HG02970 (cell line): Measurements from ENCODE around the gene USF3.
"Not testable (repeated sequence)": the region's sequence is repeated elsewhere in the genome, so short reads cannot be mapped to it uniquely, and the experiment has no call there.

Source experiments
- ATAC-seq: cut with Tn5 transposase; IDR thresholded peaks from one replicate; pipeline ENCODE4 v1.9.1; 2021; ENCODE audit warnings: mild to moderate bottlenecking, moderate library complexity, moderate number of reproducible peaks; ENCODE audit not compliant: unreplicated experiment, low FRiP score

The USF3 gene

GRCh38 chr3:113654851-113655250 is 41.6 kb downstream of the USF3 start:
- no peak for ATAC-seq

DNA sequence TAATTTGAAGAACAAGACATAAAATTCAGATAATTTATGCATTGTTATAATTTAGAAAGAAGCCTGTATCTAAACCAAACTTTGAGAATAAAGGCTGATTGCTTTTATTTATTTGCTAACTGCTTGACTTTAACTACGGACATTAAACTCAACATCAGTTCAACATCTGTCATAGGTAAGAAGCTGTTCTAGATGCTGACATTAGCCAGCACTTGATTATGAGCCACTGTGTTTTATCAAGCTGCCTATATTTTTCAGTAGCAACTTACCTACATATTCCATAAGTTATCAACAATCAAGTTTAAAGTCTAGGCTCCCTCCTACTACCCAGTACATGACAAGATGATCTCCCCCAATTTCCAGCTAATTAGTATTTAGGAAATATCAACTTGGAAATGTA is 42.1 kb downstream of the USF3 start:
- ATAC-seq = no peak

DNA sequence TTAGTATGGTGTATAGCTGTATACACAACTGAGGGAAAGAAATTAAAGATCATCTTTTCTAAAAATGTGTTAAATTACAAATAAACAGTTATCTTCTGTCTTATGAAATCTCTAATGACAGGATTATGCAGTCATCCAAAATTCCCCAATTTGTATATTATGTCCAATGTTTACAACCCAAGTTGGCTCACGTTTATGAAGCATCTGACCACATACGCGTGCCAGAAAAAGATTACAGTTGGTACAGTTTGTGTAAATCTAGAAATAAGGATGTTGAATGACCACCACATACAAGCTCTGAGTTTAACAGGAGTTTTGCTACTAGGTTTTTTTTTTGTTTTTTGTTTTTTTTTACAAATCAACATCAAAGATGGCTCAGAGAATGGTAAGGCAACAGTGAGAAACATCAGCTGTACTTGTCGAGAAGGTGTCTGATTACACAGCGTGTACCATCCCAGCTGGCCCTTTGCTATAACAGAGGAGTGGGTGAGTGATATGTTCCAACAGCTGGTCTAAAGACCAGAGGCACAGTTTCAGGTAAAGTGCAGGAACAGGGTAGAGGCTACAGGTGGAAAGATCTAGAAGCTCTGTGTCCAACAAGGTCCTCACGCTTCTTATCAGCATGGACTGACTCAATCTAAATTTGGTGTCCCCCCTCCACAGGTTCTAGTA is 47.1 kb downstream of the USF3 start:
- ATAC-seq = no peak

DNA sequence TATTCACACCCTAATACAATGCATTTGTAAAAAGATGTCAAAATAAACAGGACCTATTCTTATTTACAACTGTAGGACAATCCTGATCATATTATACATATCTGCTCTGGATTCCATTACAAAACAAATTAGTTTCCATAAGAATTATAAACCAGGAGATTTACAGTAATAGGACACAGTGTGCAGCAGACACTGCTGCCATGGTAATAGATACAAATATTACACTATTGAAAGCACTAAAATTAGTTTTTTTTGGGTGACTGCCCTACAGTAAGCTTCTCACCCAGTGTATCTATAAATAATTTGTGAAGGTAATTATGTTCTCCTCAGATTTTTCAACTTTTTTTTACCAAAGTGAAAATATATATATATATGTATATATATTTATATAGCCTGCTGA is 47.9 kb downstream of the USF3 start:
- no peak for ATAC-seq

- no peak for ATAC-seq
These were observed 52.9 kb downstream of the USF3 start for GRCh38 chr3:113643583-113643982.

GRCh38 chr3:113638910-113639309 is 57.5 kb downstream of the USF3 start:
- no peak for ATAC-seq

- ATAC-seq = no peak
These were observed 58.7 kb downstream of the USF3 start for GRCh38 chr3:113637756-113638155.

- not testable (repeated sequence) for ATAC-seq
These were observed 60.4 kb downstream of the USF3 start for GRCh38 chr3:113636034-113636433.

DNA sequence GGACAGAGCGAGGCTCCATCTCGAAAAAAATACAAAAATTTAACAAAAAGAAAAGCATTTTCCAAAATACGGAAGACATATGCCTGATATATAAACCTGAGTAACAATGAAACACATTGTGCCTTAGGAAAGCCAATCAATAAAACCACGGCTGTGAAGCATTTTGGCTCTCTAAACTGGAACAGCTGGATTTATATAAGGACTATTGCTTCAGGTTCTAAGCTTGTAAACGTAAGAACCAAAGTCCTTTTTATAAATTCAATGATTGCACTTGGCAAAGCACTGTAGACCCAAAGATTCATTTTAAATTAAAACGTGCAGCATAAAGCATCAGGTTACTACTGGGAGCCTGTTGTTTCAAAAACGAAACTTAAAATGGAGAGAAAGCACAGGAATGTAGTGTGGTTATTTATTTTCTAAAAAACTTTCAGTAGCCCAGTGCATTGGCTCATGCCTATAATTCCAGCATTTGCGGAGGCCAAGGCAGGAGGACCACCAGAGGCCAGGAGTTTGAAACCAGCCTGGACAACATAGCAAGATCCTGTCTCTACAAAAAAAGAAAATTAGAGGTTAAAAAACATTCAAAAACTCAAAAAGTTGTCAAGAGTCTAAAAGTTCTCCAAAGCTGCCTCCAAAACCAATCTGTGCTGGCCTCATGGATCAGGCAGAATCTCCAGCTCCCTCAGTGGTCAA is 61.5 kb downstream of the USF3 start:
- ATAC-seq = no peak

- no peak for ATAC-seq
These were observed 64.9 kb downstream of the USF3 start for GRCh38 chr3:113631573-113631972.

GRCh38 chr3:113630956-113631542 is 65.4 kb downstream of the USF3 start:
- ATAC-seq = no peak

GRCh38 chr3:113629584-113630421 is 66.6 kb downstream of the USF3 start:
- ATAC-seq = no peak

DNA sequence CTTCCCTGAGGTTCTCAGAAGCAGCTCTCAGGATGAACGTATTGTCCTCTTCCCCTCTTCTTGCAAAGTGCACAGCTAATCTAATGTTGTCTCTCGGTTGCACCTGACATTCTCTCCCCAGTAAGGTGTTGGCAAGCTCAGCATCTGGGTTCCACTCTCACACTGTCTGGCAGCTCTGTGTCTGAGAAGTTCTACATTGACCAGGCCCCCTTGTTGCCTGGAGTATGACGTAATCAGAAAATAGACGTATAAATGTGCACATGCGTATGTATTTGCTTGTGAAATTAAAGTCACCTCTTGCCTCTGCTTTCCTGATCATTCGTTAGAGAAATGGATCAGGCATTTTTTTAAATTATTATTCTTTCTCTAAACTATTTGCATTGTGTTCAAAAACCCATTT is 67.7 kb downstream of the USF3 start:
- ATAC-seq = no peak

DNA sequence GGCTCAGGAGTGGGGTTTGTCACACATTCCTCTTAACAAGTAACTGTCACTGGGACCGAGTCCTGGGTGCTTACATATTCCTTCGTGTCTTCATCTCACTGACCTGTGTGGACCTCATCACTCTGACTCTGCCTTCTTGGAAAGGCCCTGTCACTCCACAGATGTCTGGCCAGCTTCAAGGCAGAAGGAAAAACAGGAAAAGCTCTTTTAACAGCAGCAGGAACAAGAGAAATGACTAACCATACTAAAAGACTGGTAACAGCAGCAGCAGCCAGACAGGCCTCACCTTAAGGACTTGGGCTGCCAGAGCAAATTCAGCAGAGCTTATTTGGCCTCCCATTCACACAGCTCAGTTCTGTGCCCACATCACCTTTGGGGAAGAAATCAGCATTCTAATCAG is 68.1 kb downstream of the USF3 start:
- ATAC-seq = no peak

GRCh38 chr3:113626503-113627371 is 69.7 kb downstream of the USF3 start:
- ATAC-seq = peak; percentile 60

GRCh38 chr3:113625834-113626233 is 70.6 kb downstream of the USF3 start:
- ATAC-seq = no peak

DNA sequence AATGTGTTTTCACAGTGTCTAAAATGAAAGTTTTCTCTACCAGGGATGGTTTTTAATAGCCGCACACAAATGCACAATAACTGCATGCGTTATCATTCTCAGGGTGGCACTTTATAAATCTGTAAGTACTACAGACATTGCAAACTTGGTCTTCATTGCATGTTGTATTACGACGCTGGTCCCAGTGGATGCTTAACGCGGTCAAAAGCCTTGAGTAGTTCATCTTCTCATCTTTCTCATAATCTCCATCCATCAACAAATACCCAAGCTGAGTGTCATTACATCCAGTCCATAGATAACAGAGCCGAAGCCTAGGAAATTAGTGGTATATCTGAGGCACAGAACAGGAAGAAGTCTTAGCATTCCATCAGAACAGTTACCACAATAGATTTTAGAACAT is 72.6 kb downstream of the USF3 start:
- no peak for ATAC-seq

DNA sequence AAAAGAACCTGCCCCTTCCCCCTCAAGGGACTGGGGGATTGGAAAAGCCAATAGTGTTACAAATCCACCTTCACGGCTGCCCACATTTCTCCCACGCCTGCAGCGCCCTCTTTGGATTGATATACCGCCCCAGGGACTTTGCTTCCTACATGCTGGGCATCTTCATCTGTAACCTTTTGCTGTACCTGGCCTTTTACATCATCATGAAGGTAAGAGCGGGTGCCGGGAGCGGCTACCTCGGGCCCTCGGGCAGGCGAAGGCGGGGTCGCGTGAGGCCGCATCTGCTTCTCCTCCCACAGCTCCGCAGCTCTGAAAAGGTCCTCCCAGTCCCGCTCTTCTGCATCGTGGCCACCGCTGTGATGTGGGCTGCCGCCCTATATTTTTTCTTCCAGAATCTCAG is 73.1 kb downstream of the USF3 start:
- no peak for ATAC-seq

GRCh38 chr3:113620091-113620490 is 76.4 kb downstream of the USF3 start:
- no peak for ATAC-seq

DNA sequence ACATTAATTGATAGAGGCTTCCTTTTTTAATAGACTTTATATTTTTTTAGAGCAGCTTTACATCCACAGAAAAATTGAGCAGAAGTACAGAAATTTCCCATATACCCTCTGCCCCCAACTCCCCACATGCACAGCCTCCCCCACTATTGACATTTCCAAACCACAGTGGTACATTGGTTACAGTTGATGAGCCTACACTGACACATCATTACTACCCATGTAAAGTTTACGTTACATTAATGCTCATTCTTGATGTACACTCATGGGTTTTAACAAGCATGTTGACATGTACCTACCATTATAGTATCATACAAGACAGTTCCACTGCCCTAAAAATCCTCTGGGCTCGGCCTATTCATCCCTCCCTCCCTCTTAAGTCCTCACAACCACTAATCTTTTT is 78.7 kb downstream of the USF3 start:
- no peak for ATAC-seq
